ENCODE results near the gene SLC22A5. TPM values are rescaled to one million over a fixed set of nuclear protein-coding genes. Genes with fewer than 3 reads are reported as not detected.
A peak's percentile ranks its signal among the peaks of the same experiment; 100 is the strongest.

Gene SLC22A5
- total and polyA plus RNA-seq, 8 donors: 5.5 to 13.1 (median 7.8) TPM

DNA sequence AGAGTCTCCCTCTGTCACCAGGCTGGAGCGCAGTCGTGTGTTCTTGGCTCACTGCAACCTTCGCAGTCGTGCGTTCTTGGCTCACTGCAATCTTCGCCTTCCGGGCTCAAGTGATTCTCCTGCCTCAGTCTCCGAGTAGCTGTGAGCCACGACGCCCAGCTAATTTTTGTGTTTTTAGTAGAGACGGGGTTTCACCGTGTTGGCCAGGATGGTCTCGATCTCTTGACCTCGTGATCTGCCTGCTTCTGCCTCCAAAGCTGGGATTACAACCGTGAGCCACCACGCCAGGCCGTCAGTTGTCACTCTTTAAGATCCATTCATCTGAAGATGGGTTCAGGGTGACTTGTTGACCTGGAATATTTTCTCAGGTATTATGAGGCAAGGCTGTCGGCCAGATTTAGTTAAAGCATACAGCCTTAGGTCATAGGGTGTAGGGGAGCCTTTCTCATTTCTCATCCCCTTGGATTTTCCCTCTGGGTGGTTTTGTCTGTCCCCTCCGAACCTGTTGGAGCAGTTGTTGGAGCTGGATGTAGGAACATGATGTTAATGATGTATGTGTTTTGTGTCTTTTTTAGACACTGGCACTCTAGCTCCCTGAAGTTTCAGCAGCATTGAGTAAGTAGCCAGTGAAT is 1.6 kb downstream of the SLC22A5 start:
- no peaks in the 10 kb centered on the region for H3K9me3 ChIP-seq
- H3K36me3 ChIP-seq: no peaks in the 10 kb centered on the region
- no peaks in the 10 kb centered on the region for H3K27me3 ChIP-seq
- H3K4me3 ChIP-seq: peak overlapping the region in 3 of 4 donors; percentile 51 to 74 (median 71)
- TF ChIP-seq, protein P1, sequence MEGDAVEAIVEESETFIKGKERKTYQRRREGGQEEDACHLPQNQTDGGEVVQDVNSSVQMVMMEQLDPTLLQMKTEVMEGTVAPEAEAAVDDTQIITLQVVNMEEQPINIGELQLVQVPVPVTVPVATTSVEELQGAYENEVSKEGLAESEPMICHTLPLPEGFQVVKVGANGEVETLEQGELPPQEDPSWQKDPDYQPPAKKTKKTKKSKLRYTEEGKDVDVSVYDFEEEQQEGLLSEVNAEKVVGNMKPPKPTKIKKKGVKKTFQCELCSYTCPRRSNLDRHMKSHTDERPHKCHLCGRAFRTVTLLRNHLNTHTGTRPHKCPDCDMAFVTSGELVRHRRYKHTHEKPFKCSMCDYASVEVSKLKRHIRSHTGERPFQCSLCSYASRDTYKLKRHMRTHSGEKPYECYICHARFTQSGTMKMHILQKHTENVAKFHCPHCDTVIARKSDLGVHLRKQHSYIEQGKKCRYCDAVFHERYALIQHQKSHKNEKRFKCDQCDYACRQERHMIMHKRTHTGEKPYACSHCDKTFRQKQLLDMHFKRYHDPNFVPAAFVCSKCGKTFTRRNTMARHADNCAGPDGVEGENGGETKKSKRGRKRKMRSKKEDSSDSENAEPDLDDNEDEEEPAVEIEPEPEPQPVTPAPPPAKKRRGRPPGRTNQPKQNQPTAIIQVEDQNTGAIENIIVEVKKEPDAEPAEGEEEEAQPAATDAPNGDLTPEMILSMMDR (IDR thresholded peaks at IDR 0.05): no peak
- H3K4me1 ChIP-seq: peaks cover 0 to 18% (median 0%) of the 10 kb centered on the region in 3 donors
- intact Hi-C loops (cut with DNase I): no loop called here
- FAIRE-seq: no peak
- peak; percentile 8 to 28 (median 17) for ATAC-seq
- H3K27ac ChIP-seq: peak overlapping the region; percentile 13 to 91 (median 78)
- DNase-seq: no peak
- WGBS, 2 donors: 22 to 32% methylated on average over 19 of the region's 19 CpGs

DNA sequence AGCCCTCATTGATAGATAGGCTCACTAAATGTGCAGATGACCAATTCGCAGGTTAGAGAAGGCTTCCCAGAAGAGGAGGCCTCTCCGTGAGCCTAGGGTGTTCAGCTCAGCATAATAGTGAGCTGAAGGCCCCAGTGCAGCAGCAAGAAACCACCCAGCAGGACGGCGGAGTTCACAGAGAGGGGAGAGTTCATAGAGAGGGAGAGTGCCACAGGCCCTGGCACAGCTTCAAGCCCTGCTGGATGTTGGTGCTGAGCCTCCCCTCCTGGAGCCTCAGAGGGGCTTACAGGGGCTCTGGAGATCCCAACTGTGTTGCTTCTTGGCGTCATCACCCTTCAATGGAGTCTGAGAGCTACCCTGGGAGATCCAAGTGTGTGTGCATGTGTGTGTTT is 2.1 kb downstream of the SLC22A5 start:
- Histone ChIP-seq H3K27me3 (no peaks in the 10 kb centered on the region), H3K36me3 (no peaks in the 10 kb centered on the region), H3K4me1 (peaks cover 0 to 18% (median 0%) of the 10 kb centered on the region in 3 donors), H3K9me3 (no peaks in the 10 kb centered on the region), H3K27ac (peak overlapping the region in 2 of 4 donors; percentile 13 to 71), H3K4me3 (peak overlapping the region in 2 of 4 donors; percentile 71 to 74)
- WGBS, 2 donors: 62 to 63% methylated on average over 5 of the region's 5 CpGs
- FAIRE-seq: no peak
- intact Hi-C loops (cut with DNase I): no loop called here
- TF ChIP-seq, protein P1 (IDR thresholded peaks at IDR 0.05): no peak
- no peak for ATAC-seq
- DNase-seq: no peak

- WGBS, 2 donors: 53 to 61% methylated on average over 2 of the region's 2 CpGs
- DNase-seq (no peak), FAIRE-seq (no peak), ATAC-seq (no peak)
- peak overlapping the region in 2 of 4 donors; percentile 71 to 74 for H3K4me3 ChIP-seq
- no peaks in the 10 kb centered on the region for H3K36me3 ChIP-seq
- H3K4me1 ChIP-seq: peaks cover 0 to 18% (median 0%) of the 10 kb centered on the region in 3 donors
- intact Hi-C loops (cut with DNase I): no loop called here
- no peaks in the 10 kb centered on the region for H3K9me3 ChIP-seq
- no peaks in the 10 kb centered on the region for H3K27me3 ChIP-seq
- TF ChIP-seq, protein P1 (IDR thresholded peaks at IDR 0.05): no peak
- H3K27ac ChIP-seq: no peak overlapping the region
Measured at GRCh38 chr5:132372127-132372526, 2.6 kb downstream of the SLC22A5 start.

GRCh38 chr5:132372542-132372941 is 3.0 kb downstream of the SLC22A5 start:
- ATAC-seq (no peak), DNase-seq (no peak), FAIRE-seq (no peak)
- Histone ChIP-seq H3K27ac (no peak overlapping the region), H3K36me3 (no peaks in the 10 kb centered on the region), H3K4me3 (no peak overlapping the region), H3K4me1 (peaks cover 0 to 18% (median 0%) of the 10 kb centered on the region in 3 donors), H3K27me3 (no peaks in the 10 kb centered on the region), H3K9me3 (no peaks in the 10 kb centered on the region)
- TF ChIP-seq, protein P1 (IDR thresholded peaks at IDR 0.05): no peak
- intact Hi-C loops (cut with DNase I): no loop called here

- no peak for FAIRE-seq
- H3K36me3 ChIP-seq: peaks cover 0 to 17% (median 0%) of the 10 kb centered on the region in 3 donors
- ATAC-seq: no peak
- no peaks in the 10 kb centered on the region for H3K27me3 ChIP-seq
- peaks cover 0 to 9% (median 0%) of the 10 kb centered on the region in 3 donors for H3K4me1 ChIP-seq
- DNase-seq: no peak
- H3K4me3 ChIP-seq: no peak overlapping the region
- 65 to 69% methylated on average over 3 of the region's 3 CpGs for WGBS, 2 donors
- no peaks in the 10 kb centered on the region for H3K9me3 ChIP-seq
- intact Hi-C loops (cut with DNase I): no loop called here
- H3K27ac ChIP-seq: no peak overlapping the region
- TF ChIP-seq, protein P1 (IDR thresholded peaks at IDR 0.05): no peak
Measured at GRCh38 chr5:132375957-132376356, 6.4 kb downstream of the SLC22A5 start.
